NCI-H2227 treated with DMSO at 0.1 percent for 48 hours (cell line): ENCODE results near the gene ARSA.

Experiments used
- DNase-seq: peaks from one replicate; lab custom pipeline; 2025; lab: John Stamatoyannopoulos, UW

Gene ARSA

DNA sequence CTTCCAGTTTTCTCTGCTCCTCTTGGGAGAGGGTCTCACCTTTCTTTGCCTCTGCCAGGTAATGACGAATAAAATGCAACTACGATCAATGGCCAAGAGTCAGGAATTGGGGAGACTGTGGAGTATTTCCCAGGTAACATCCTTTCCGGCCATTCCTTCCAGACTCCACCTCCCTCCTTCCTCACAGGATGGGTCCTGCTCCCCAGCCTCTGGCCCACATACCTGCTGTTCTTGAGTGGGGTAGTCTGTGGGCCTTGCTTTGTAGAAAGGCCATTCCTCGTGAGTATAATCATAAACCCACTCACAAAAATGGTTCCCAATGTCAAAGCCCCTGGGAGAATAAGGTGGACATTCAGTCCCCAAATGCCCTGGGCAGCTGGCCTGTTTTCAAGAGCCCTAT lies 48.2 kb downstream of the ARSA start:
- no peak for DNase-seq

GRCh38 chr22:50578776-50579310 lies 49.1 kb downstream of the ARSA start:
- DNase-seq: no peak

GRCh38 chr22:50577987-50578775 lies 49.8 kb downstream of the ARSA start, which contains the start of gene CPT1B:
CPT1B (minus strand) TSS chr22:50578427; CDS start chr22:50577915, 512 bp downstream.
- DNase-seq: no peak

GRCh38 chr22:50577697-50577986 lies 50.3 kb downstream of the ARSA start:
- DNase-seq: no peak

DNA sequence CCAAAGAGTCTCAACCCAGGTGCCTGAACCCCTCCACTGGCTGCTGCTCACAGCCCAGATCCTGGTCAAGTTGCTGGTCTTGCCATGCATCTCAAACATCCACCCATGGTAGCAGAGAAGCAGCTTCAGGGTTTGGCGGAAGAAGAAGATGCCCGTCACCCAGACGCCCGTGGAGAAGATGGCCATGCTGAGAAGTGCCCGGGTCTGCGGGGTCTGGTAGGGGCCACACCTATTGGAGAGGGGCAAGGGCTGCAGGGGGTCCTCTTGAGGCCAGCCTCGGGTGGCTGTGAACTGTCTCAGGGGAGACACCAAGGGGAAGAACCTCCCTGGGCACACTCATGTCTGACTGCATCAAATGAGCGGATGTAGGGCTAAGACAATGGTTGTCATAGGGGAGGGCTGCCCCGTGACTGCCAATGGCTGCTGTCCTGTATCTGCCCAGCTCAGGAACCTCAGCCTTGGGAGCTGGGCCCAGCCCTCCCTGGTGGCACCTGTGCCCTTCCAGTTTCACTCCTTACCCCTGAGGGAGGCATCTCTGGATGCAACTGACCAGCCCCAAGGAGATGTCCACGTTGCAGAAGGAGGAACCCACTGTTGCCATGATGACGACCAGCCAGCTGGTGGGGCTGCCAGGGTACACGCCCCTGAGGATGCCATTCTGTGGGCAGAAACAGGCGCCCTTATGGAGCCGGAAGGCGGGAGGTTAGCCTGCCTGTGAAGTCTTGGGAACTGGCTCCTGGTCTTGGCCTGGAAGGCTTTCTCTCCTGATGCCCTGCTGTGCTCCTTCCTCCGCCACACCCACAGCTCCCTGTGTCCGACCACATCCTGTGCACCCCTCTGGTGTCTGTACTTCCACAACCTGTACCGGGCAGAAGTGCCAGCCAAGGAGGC lies 50.9 kb downstream of the ARSA start:
- no peak for DNase-seq

- DNase-seq: no peak
Observed at GRCh38 chr22:50576070-50576469, 51.9 kb downstream of the ARSA start.

DNA sequence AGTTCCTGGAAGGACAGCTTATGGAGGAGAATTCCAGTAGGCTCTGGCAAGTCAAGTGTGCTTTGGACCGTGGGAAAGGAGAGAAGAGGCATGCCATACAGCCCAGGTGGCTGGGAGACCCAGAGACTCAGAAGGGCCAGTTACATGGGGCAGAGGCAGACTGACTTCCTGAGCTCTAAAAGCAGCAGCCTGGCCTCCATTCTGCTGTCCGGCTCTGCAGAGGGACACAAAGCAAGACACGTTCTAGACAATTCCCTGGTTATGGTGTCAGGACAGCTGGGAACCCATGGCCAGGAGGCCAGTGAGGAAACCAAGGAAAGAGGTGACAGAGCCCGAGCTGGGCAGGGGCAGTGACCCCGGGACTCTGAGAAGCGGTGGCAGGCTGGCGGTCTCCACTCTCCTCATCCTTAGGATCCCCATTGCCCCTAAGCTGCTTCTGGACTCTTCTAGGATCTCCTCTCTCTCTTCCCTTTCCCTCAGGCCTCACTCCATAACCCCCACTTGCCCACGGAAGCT lies 52.5 kb downstream of the ARSA start:
- DNase-seq: no peak
